Astrocyte (in vitro differentiated cells and primary cell): ENCODE measurements around the gene SEMA6A.

ENCODE experiments used
- CTCF ChIP-seq: IDR thresholded peaks from 2 replicates; pipeline ENCODE4 v1.5.1; 2011; ENCODE audit warnings: low read depth, mild to moderate bottlenecking, inconsistent platforms, low read length, moderate library complexity; ENCODE audit not compliant: insufficient read depth
- EZH2 ChIP-seq: IDR thresholded peaks from 2 replicates; pipeline ENCODE4 v1.6.1; 2012; ENCODE audit warnings: mild to moderate bottlenecking, low read length, inconsistent platforms; ENCODE audit not compliant: insufficient read depth

- TF ChIP-seq CTCF (no peak), EZH2 (no peak)
Observed at GRCh38 chr5:116542619-116543018, 32.0 kb downstream of the SEMA6A start.
